Smooth muscle cell (in vitro differentiated cells): ENCODE measurements around the gene LINGO3. TPM values are rescaled to one million over a fixed set of nuclear protein-coding genes. Genes with fewer than 3 reads are reported as not detected.

Source experiments
- DNase-seq: peaks from one replicate; lab custom pipeline; 2025; ENCODE audit not compliant: unreplicated experiment; lab: John Stamatoyannopoulos, UW
- H2AFZ ChIP-seq: fragments of 200-600 bp; sonication (generic); 2 replicates; pipeline ENCODE4 v1.6.0; 2016; ENCODE audit warnings: antibody characterized with exemption, low read depth, mild to moderate bottlenecking
- H3F3A ChIP-seq: fragments of 200-600 bp; sonication (generic); 2 replicates; pipeline ENCODE4 v1.6.0; 2017; ENCODE audit warnings: antibody characterized with exemption, low read depth
- H3K27ac ChIP-seq: fragments of 200-600 bp; sonication (generic); 2 replicates; pipeline ENCODE4 v1.5.1; 2016; ENCODE audit warnings: low read depth, mild to moderate bottlenecking
- H3K27me3 ChIP-seq: fragments of 200-600 bp; sonication (generic); 2 replicates; pipeline ENCODE4 v1.6.1; 2016; ENCODE audit warnings: low read depth, mild to moderate bottlenecking
- H3K36me3 ChIP-seq: fragments of 200-600 bp; sonication (generic); 2 replicates; pipeline ENCODE4 v1.5.1; 2016; ENCODE audit warnings: low read depth
- H3K4me1 ChIP-seq: fragments of 200-600 bp; sonication (generic); 2 replicates; pipeline ENCODE4 v1.5.1; 2016; ENCODE audit warnings: low read depth
- H3K4me2 ChIP-seq: fragments of 200-600 bp; sonication (generic); 2 replicates; pipeline ENCODE4 v1.6.0; 2016; ENCODE audit warnings: mild to moderate bottlenecking
- H3K4me3 ChIP-seq: fragments of 200-600 bp; sonication (generic); 2 replicates; pipeline ENCODE4 v1.5.1; 2016; ENCODE audit warnings: mild to moderate bottlenecking
- H3K79me2 ChIP-seq: fragments of 200-600 bp; sonication (generic); 2 replicates; pipeline ENCODE4 v1.6.0; 2016; ENCODE audit warnings: low read depth, mild to moderate bottlenecking
- H3K9ac ChIP-seq: fragments of 200-600 bp; sonication (generic); 2 replicates; pipeline ENCODE4 v1.6.0; 2016; ENCODE audit warnings: low read depth
- H3K9me3 ChIP-seq: fragments of 200-600 bp; sonication (generic); replicated peaks from 2 replicates; pipeline ENCODE4 v1.5.1; 2016; ENCODE audit warnings: low read depth
- H4K20me1 ChIP-seq: fragments of 200-600 bp; sonication (generic); 2 replicates; pipeline ENCODE4 v1.6.0; 2016; ENCODE audit warnings: low read depth
- WGBS: methylation state at CpG from one replicate; pipeline ENCODE4 v1.1.7; 2016; ENCODE audit warnings: low lambda C conversion rate; 5-methylcytosine and 5-hydroxymethylcytosine counted together
- polyA plus RNA-seq: library from polyadenylated mRNA; unstranded; fragments of >200 nt; fragmentation: Nextera tagmentation; extraction: Ambion mirVana; gene quantifications from 2 replicates; pipeline ENCODE4 v1.2.1, GENCODE V29; 2016
- total RNA-seq: library from RNA; depleted of rRNA; stranded (reverse); fragments of >200 nt; gene quantifications from 2 replicates; pipeline ENCODE4 v1.2.3, GENCODE V29; 2014
- TF ChIP-seq, protein P1 (sequence below): fragments of 200-600 bp; sonication (generic); IDR thresholded peaks from 2 replicates; pipeline ENCODE4 v1.5.1; 2017; ENCODE audit warnings: borderline replicate concordance, mild to moderate bottlenecking, antibody characterized with exemption; ENCODE audit not compliant: insufficient read depth, poor library complexity, severe bottlenecking

LINGO3 gene
- total and polyA plus RNA-seq, 2 experiments from 2014 or later: 0.31 TPM; not detected in 1

GRCh38 chr19:2325281-2326046, 17.5 kb upstream of the LINGO3 start:
- Histone ChIP-seq H3K36me3 (no peaks in the 10 kb centered on the region), H3F3A (no peaks in the 10 kb centered on the region), H3K4me1 (peaks cover 17% of the 10 kb centered on the region), H3K4me3 (no peak overlapping the region), H2AFZ (no peak overlapping the region), H4K20me1 (peaks cover 17% of the 10 kb centered on the region), H3K9me3 (no peaks in the 10 kb centered on the region), H3K79me2 (peaks cover 47% of the 10 kb centered on the region), H3K27ac (no peak overlapping the region), H3K27me3 (no peaks in the 10 kb centered on the region), H3K9ac (no peak overlapping the region), H3K4me2 (no peak overlapping the region)
- 93% methylated on average over 25 of the region's 29 CpGs for WGBS
- no peak for DNase-seq
- TF ChIP-seq, protein P1, sequence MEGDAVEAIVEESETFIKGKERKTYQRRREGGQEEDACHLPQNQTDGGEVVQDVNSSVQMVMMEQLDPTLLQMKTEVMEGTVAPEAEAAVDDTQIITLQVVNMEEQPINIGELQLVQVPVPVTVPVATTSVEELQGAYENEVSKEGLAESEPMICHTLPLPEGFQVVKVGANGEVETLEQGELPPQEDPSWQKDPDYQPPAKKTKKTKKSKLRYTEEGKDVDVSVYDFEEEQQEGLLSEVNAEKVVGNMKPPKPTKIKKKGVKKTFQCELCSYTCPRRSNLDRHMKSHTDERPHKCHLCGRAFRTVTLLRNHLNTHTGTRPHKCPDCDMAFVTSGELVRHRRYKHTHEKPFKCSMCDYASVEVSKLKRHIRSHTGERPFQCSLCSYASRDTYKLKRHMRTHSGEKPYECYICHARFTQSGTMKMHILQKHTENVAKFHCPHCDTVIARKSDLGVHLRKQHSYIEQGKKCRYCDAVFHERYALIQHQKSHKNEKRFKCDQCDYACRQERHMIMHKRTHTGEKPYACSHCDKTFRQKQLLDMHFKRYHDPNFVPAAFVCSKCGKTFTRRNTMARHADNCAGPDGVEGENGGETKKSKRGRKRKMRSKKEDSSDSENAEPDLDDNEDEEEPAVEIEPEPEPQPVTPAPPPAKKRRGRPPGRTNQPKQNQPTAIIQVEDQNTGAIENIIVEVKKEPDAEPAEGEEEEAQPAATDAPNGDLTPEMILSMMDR: no peak

DNA sequence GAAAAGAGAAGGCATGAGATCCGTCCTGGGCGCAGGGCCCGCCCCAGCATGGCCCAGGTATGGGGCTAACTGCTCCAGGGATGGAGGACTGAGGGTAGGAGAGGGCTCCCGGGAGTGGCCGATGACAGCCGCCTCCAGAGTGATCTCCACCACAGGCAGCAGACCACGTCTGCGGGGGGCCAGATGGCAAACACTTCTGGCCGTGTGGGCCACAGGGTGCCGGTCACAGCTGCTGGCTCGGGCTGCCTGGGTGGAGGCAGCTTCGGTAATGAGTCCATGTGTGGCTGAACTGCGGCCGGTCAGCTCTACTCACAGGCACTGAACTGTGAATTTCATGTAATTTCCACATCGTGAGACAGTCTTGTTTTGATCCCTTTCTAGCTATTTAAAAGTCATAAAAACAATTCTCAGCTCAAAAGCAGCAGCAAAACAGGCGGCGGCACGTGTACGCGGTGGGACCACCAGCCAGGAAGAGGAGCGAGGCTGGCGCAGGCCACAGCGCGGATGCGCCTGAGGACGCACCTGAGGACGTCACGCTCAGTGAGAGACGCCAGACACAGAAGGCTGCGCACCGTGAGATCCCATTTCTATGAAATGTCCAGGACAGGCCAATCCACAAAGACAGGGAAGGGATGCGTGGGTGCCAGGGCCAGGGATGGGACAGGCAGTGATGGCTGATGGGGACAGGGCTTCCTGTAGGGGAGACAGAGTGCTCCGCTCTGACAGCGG, 16.4 kb upstream of the LINGO3 start:
- no peaks in the 10 kb centered on the region for H3K36me3 ChIP-seq
- H3K27me3 ChIP-seq: no peaks in the 10 kb centered on the region
- peaks cover 14% of the 10 kb centered on the region for H4K20me1 ChIP-seq
- TF ChIP-seq, protein P1: no peak
- peaks cover 8% of the 10 kb centered on the region for H3K4me1 ChIP-seq
- peaks cover 36% of the 10 kb centered on the region for H3K79me2 ChIP-seq
- DNase-seq: no peak
- no peaks in the 10 kb centered on the region for H3K9me3 ChIP-seq
- no peaks in the 10 kb centered on the region for H3F3A ChIP-seq
- no peak overlapping the region for H2AFZ ChIP-seq
- no peak overlapping the region for H3K4me3 ChIP-seq
- no peak overlapping the region for H3K9ac ChIP-seq
- 96% methylated on average over 34 of the region's 34 CpGs for WGBS
- H3K4me2 ChIP-seq: no peak overlapping the region
- H3K27ac ChIP-seq: no peak overlapping the region

DNA sequence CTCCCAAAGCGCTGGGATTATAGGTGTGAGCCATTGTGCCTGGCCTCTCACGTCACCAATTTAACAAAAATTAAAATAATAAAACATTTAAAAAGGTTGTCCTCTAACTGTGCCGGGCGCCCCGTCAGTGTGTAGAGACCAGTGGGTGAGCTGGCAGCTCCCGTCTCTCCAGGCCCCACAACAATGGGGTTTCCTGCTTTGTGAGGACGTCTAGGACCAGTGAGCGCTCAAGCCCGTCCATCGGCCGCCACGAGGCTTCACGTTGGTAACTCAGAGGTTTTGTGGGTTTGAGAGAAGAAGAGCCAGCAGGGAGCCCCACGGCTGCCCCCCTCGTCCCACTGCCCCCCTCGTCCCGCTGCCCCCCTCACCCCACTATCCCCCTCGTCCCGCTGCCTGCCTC, 15.8 kb upstream of the LINGO3 start:
- Histone ChIP-seq H3K27ac (no peak overlapping the region), H3K4me3 (no peak overlapping the region), H3K27me3 (no peaks in the 10 kb centered on the region), H3K4me2 (no peak overlapping the region), H3F3A (no peaks in the 10 kb centered on the region), H4K20me1 (peaks cover 14% of the 10 kb centered on the region), H3K79me2 (peaks cover 29% of the 10 kb centered on the region), H3K9me3 (no peaks in the 10 kb centered on the region), H3K9ac (no peak overlapping the region), H3K4me1 (peaks cover 5% of the 10 kb centered on the region), H3K36me3 (no peaks in the 10 kb centered on the region), H2AFZ (no peak overlapping the region)
- TF ChIP-seq, protein P1: no peak
- WGBS: over 99% methylated on average over 13 of the region's 19 CpGs
- no peak for DNase-seq
